HG03135 (cell line): Measurements from ENCODE around the gene STXBP5L.
"Not testable (repeated sequence)": the region's sequence is repeated elsewhere in the genome, so short reads cannot be mapped to it uniquely, and the experiment has no call there.

Experiments used
- ATAC-seq: cut with Tn5 transposase; IDR thresholded peaks from one replicate; pipeline ENCODE4 v1.9.1; 2021; ENCODE audit warnings: mild to moderate bottlenecking, moderate library complexity; ENCODE audit not compliant: unreplicated experiment

Gene STXBP5L

GRCh38 chr3:121414924-121415323 lies 506.9 kb downstream of the STXBP5L start:
- ATAC-seq: no peak

DNA sequence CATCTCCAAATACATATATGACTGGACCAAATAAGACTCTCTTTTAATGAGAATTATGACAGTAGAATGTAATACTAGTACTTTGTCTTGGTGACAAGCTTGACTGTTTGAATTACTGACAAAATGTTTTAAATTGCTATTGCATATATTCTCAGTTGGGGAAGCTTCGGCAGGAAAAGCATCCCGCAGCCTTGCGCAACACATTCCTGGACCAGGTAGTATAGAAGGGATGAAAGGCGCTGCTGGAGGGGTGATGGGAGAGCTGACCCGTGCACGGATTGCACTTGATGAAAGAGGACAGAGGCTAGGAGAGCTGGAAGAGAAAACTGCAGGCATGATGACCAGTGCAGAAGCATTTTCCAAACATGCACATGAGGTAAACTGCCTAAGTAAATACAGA lies 510.2 kb downstream of the STXBP5L start:
- ATAC-seq: no peak

- ATAC-seq: no peak
Measured at GRCh38 chr3:121424549-121424948, 516.5 kb downstream of the STXBP5L start.

DNA sequence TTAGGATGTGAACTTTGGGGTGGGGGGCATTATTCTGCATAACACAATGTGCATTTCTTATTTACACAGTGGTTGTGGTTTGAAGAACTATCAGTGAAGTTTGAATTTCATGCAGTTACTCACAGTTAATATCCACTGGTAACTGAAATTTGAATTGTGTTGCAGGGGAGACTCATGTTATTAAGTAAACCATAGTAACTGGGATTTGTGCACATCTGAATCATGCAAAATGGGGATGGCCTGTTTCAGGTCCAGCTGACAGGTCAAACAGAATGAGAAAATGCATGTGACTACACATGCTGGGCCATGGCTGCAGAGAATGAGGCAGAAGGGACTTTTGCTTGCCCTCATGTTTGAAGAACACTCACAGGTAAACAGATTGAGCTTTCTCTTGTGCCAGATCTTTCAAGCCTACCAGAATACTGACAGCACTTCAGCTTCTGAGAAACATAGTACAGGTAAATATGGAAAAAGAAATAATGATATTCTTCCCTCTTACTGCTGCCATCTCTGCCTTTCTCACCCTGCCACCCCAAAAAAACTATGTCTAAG lies 522.7 kb downstream of the STXBP5L start:
- ATAC-seq: no peak

GRCh38 chr3:121431726-121432517 lies 523.9 kb downstream of the STXBP5L start:
- peak; percentile 96 for ATAC-seq

DNA sequence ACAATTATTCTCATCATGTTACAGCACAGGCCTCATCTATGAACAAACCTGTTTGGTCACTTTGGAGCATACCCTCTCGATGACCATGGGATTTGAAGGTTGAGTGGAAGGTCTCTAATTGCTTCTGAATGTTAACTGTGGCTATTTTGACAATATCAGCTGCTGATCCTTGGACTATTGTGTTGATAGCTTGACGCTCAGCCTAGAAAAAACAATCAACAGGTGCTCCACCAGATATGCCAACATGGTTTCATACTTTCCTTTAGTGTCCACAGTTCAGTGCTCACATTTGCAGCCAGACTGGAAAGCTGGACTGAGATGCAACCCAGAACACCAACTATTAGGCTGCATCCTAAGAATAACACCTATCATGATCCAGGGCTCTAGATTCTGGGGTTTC lies 528.1 kb downstream of the STXBP5L start:
- ATAC-seq: no peak

DNA sequence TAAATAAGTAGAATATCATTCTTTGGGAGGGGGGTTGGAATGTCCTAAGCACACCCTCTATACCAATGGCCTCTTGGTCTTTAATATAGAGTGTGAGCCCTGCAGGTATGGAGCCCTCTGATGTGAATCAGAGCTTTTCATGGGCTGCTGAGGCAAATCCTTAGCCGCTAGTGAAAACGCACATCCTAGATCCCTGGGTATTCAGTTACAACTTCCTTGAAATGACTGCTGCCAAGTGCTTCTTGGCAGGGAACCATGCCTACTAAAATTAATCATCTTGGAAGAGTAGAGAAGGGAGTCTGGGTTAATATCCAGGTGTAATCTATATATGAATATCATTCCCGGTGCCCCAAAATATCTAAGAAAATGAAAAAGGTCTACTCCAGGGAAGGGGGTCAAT lies 528.6 kb downstream of the STXBP5L start:
- ATAC-seq: no peak

DNA sequence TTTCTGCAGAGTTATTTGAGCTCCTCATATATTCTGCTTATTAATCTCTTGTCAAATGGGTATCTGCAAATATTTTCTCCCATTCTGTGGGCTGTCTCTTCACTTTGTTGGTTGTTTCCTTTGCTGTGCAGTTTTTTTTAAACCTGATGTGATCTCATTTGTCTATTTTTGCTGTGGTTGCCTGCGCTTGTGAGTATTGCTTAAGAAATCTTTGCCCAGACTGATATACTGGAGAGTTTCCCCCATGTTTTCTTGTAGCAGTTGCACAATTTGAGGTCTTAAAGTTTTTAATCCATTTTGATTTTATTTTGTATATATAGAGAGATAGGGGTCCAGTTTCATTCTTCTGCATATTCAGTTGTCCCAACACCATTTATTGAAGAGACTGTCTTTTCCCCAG lies 535.5 kb downstream of the STXBP5L start:
- ATAC-seq: no peak

- ATAC-seq: not testable (repeated sequence)
Measured at GRCh38 chr3:121451752-121452151, 543.7 kb downstream of the STXBP5L start.

DNA sequence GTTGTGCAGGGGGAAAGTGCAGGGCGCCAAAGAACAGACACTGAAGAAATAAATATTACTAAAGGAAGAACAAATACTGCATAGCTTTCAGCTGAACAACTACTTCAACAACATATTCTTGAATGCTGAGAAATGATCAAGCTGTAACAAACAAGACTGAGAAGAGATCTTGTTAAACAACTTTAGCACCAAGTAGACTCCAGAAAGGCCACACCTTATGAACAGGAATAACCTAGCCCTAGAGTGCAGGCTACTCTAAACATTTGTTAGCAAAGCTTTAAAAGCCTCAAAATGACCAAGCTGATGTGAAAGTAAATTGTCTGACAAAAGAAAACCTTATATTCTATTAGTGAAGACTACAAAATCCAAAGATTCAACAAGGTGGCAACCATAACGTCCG lies 554.6 kb downstream of the STXBP5L start:
- no peak for ATAC-seq

DNA sequence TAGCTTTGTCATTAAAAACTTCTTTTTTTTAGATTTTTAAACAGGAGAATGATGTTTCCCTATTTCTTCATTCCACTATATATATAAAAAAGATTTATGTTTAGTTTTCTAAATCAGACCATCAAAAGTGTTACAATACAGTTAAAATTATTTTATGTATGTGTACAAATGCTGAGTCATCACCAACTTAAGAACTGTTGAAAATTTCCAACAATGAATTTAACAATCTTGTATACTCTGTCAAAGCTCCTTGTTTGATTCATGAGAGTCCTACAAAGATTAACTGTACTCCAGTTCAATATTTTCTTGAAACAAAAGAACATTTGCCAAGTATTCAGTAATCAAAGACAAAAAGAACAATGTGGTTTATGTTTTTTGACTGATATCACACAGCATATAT lies 555.7 kb downstream of the STXBP5L start:
- no peak for ATAC-seq

DNA sequence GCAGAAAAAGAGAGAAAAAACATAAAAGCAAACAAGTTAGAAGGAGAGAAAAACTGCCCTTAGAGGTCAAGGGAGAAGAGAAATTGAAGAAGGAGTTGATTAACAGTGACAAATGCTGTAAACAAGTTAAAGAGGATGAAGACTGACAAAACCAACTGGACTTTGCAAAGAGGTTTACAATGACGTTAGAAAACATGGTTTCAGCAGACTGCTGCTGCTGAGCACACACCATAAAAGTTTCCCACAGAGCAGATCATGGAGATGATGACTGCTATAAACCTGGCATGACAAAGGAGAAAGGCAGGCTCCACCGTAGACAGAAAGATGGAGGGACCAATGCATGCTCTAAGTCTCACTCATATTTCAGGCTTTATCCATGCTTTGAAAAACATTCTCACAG lies 559.1 kb downstream of the STXBP5L start:
- no peak for ATAC-seq

DNA sequence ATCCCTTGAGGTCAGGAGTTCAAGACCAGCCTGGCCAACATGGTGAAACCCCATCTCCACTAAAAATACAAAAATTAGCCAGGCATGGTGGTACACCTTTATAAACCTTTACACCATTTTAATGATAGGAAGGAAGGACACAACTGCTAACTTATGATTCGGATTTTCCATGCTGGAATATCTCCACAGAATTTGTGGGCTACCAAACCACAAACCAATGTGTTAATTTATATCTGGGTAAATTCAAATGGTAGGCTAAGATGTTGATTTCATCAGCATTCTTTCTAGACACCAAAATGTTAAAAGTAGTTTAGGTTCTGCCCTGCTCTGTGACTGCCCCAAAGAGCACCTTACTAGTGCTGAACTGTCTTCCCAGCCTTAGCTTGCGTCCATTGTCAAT lies 565.0 kb downstream of the STXBP5L start:
- ATAC-seq: no peak
